Fibroblast of lung (primary cell): Measurements from ENCODE around the gene GGTLC1. TPM values are rescaled to one million over a fixed set of nuclear protein-coding genes. Genes with fewer than 3 reads are reported as not detected.

ENCODE experiments used
- DNase-seq, 2 donors: peaks; one replicate each; pipeline versions ENCODE4 v3.0.0 to v3.0.0-alpha.2; 2010; ENCODE audit warnings: low read depth in 2 of 2
- H2AFZ ChIP-seq: 2 replicates; pipeline ENCODE4 v1.5.1; 2012; ENCODE audit warnings: low read length, control low read depth, inconsistent platforms
- H3K27ac ChIP-seq: 2 replicates; pipeline ENCODE4 v1.5.1; 2011; ENCODE audit warnings: low read length, control low read depth; ENCODE audit not compliant: insufficient read depth
- H3K27me3 ChIP-seq: 2 replicates; pipeline ENCODE4 v1.5.1; 2011; ENCODE audit warnings: mild to moderate bottlenecking, low read length; ENCODE audit not compliant: control insufficient read depth, insufficient read depth
- H3K36me3 ChIP-seq: 2 replicates; pipeline ENCODE4 v1.5.1; 2011; ENCODE audit warnings: low read length; ENCODE audit not compliant: control insufficient read depth, insufficient read depth
- H3K4me1 ChIP-seq: 2 replicates; pipeline ENCODE4 v1.5.1; 2011; ENCODE audit warnings: low read length; ENCODE audit not compliant: control insufficient read depth, insufficient read depth; ENCODE audit errors: extremely low read depth
- H3K4me2 ChIP-seq: 2 replicates; pipeline ENCODE4 v1.5.1; 2011; ENCODE audit warnings: low read length, control low read depth; ENCODE audit not compliant: insufficient read depth; ENCODE audit errors: extremely low read depth
- H3K4me3 ChIP-seq, 4 experiments: fragments of 200-600 bp in 1 of 4; sonication (generic) in 1 of 4; replicated peaks in 1 of 4; 2 replicates each; pipeline ENCODE4 v1.5.1; 2011 to 2016; ENCODE audit warnings: low read length in 4 of 4, low read depth in 3 of 4, mild to moderate bottlenecking in 3 of 4, control low read depth in 2 of 4, inconsistent platforms in 1 of 4, mixed read lengths in 1 of 4; ENCODE audit not compliant: insufficient read depth in 1 of 4; ENCODE audit errors: control extremely low read depth in 1 of 4
- H3K79me2 ChIP-seq: 2 replicates; pipeline ENCODE4 v1.5.1; 2012; ENCODE audit warnings: mild to moderate bottlenecking, low read length, inconsistent platforms; ENCODE audit not compliant: control insufficient read depth, insufficient read depth
- H3K9ac ChIP-seq: 2 replicates; pipeline ENCODE4 v1.5.1; 2011; ENCODE audit warnings: mild to moderate bottlenecking, low read length, control low read depth; ENCODE audit not compliant: insufficient read depth
- H3K9me3 ChIP-seq: 2 replicates; pipeline ENCODE4 v1.5.1; 2012; ENCODE audit warnings: low read depth, low read length; ENCODE audit not compliant: control insufficient read depth, insufficient read depth
- H4K20me1 ChIP-seq: 2 replicates; pipeline ENCODE4 v1.5.1; 2011; ENCODE audit warnings: low read length; ENCODE audit not compliant: control insufficient read depth, insufficient read depth; ENCODE audit errors: extremely low read depth
- EZH2 ChIP-seq: IDR thresholded peaks from 2 replicates; pipeline ENCODE4 v1.5.1; 2012; ENCODE audit warnings: low read length, control low read depth, mild to moderate bottlenecking; ENCODE audit errors: missing control alignments
- polyA minus RNA-seq: library from RNA; depleted of rRNA, polyadenylated mRNA; stranded (reverse); fragments of >200 nt; gene quantifications from 2 replicates; pipeline ENCODE4 v1.2.3, GENCODE V29; 2011; ENCODE audit warnings: low replicate concordance
- polyA plus RNA-seq, 2 donors: library from polyadenylated mRNA; depleted of rRNA in 1 of 2; stranded (reverse) in 1 of 2; unstranded in 1 of 2; fragments of >200 nt; gene quantifications; 2 replicates each; pipeline ENCODE4 v1.2.1, GENCODE V29; 2011 to 2012; ENCODE audit warnings: missing spikeins in 1 of 2
- total RNA-seq: library from RNA; depleted of rRNA; stranded (reverse); fragments of >200 nt; gene quantifications from 2 replicates; pipeline ENCODE4 v1.2.1, GENCODE V29; 2014
- TF ChIP-seq, protein P1 (sequence below), 2 donors: IDR thresholded peaks in 1 of 2; conservative IDR thresholded peaks in 1 of 2; 1 replicate in 1 of 2; 2 replicates in 1 of 2; pipeline ENCODE4 v1.5.1; 2011 to 2012; ENCODE audit warnings: low read length in 2 of 2, control low read depth in 1 of 2, inconsistent platforms in 1 of 2, low read depth in 1 of 2, mild to moderate bottlenecking in 1 of 2

GGTLC1 gene
- total RNA-seq, result not detected in 2 replicates
- not detected in 2 replicates for polyA plus RNA-seq
- polyA plus RNA-seq (2012), result not detected in 2 replicates
- not detected in 2 replicates for polyA minus RNA-seq

DNA sequence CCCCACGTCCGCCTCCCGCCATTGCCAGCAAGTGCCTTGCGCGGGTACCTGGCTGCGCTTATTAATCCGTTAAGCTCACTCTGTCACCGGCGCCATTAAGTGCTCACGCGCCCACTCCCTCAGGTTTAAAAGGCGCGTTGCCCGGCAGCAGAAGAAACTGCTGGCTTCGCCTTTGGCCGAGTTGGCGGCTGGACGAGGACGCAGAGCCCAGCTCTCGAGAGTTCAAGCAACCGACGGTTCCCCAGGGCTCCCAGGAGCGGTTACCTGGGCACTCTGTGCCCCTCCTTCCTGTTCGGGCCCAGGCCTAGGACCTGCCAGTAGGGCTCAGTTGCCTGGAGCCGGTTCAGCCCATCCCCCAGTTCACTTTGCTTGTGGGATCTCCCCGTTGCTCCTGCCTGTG lies at the start of gene GGTLC1:
TSS of gene GGTLC1 (minus strand) at position 219 of the 400 bp plus-strand sequence. CDS start 2,168 bp downstream, outside the sequence.
- DNase-seq, result no peak
- Histone ChIP-seq H3K79me2 (no peaks in the 10 kb centered on the region), H3K9me3 (no peaks in the 10 kb centered on the region), H3K4me1 (no peaks in the 10 kb centered on the region), H3K27me3 (no peaks in the 10 kb centered on the region), H3K9ac (no peak within 1 kb of the TSS), H3K4me3 (no peak within 1 kb of the TSS), H3K4me2 (no peak within 1 kb of the TSS), H3K36me3 (no peaks in the 10 kb centered on the region), H2AFZ (no peak within 1 kb of the TSS), H3K27ac (no peak within 1 kb of the TSS), H4K20me1 (no peaks in the 10 kb centered on the region)
- no peak for TF ChIP-seq EZH2
- TF ChIP-seq, protein P1, sequence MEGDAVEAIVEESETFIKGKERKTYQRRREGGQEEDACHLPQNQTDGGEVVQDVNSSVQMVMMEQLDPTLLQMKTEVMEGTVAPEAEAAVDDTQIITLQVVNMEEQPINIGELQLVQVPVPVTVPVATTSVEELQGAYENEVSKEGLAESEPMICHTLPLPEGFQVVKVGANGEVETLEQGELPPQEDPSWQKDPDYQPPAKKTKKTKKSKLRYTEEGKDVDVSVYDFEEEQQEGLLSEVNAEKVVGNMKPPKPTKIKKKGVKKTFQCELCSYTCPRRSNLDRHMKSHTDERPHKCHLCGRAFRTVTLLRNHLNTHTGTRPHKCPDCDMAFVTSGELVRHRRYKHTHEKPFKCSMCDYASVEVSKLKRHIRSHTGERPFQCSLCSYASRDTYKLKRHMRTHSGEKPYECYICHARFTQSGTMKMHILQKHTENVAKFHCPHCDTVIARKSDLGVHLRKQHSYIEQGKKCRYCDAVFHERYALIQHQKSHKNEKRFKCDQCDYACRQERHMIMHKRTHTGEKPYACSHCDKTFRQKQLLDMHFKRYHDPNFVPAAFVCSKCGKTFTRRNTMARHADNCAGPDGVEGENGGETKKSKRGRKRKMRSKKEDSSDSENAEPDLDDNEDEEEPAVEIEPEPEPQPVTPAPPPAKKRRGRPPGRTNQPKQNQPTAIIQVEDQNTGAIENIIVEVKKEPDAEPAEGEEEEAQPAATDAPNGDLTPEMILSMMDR (conservative IDR thresholded peaks at IDR 0.05 in 1 of 2, IDR thresholded peaks at IDR 0.05 in 1 of 2; ENCODE audit: low read depth in 1 of 2, low read length in 2 of 2), result no peak

DNA sequence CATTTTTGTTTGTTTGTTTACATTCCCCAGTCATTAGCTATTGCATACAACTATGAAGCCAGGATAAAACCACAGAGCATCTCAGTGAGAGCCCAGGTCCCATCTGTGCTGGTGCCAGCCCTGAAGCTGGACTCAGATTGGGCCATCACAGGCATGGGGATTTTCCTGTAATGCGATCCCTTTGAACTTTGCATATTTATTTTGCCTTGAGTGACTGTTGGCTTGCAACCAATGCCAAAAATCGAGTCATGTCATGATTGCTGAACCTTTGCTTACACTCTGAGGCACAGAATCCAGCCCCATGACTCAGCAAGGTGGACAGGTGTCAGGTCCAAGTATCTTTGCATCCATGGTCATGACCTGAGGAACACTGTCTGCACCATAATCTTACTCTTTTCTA lies 46.2 kb upstream of the GGTLC1 start:
- no peaks in the 10 kb centered on the region for H4K20me1 ChIP-seq
- H3K9me3 ChIP-seq, result no peaks in the 10 kb centered on the region
- H3K36me3 ChIP-seq, result no peaks in the 10 kb centered on the region
- H2AFZ ChIP-seq, result no peak overlapping the region
- H3K4me2 ChIP-seq, result no peak overlapping the region
- no peaks in the 10 kb centered on the region for H3K4me1 ChIP-seq
- no peak overlapping the region for H3K27ac ChIP-seq
- DNase-seq, result no peak
- TF ChIP-seq, protein P1 (conservative IDR thresholded peaks at IDR 0.05 in 1 of 2, IDR thresholded peaks at IDR 0.05 in 1 of 2; ENCODE audit: low read depth in 1 of 2, low read length in 2 of 2), result no peak
- TF ChIP-seq EZH2, result no peak
- H3K79me2 ChIP-seq, result no peaks in the 10 kb centered on the region
- no peaks in the 10 kb centered on the region for H3K27me3 ChIP-seq
- no peak overlapping the region for H3K9ac ChIP-seq
- no peak overlapping the region for H3K4me3 ChIP-seq

DNA sequence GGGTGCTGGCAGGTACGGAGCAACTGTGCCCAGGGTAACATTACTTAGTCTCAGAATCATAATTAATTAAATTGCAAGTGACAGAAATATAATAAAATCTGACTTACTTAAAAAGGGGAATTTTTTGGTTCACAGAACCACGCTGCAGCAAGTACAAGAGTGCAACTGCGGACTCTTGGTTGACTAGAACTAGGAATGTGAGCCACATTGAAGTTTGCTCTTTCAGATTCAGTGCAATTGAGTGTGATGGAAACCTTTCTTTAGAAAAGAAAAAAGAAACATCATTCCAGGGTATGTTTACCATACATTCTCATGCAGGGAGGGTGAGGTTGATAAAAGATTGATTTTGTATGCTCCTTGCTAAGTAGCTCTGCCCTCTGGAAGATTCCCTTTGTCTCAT lies 45.0 kb upstream of the GGTLC1 start:
- Histone ChIP-seq H3K4me2 (no peak overlapping the region), H3K4me1 (no peaks in the 10 kb centered on the region), H3K36me3 (no peaks in the 10 kb centered on the region), H3K79me2 (no peaks in the 10 kb centered on the region), H3K4me3 (no peak overlapping the region), H3K27ac (no peak overlapping the region), H4K20me1 (no peaks in the 10 kb centered on the region), H2AFZ (no peak overlapping the region), H3K9me3 (no peaks in the 10 kb centered on the region), H3K9ac (no peak overlapping the region), H3K27me3 (no peaks in the 10 kb centered on the region)
- no peak for DNase-seq
- TF ChIP-seq, protein P1 (conservative IDR thresholded peaks at IDR 0.05 in 1 of 2, IDR thresholded peaks at IDR 0.05 in 1 of 2; ENCODE audit: low read depth in 1 of 2, low read length in 2 of 2), result no peak
- no peak for TF ChIP-seq EZH2
